ENCODE data around the gene STK25.

The STK25 gene

DNA sequence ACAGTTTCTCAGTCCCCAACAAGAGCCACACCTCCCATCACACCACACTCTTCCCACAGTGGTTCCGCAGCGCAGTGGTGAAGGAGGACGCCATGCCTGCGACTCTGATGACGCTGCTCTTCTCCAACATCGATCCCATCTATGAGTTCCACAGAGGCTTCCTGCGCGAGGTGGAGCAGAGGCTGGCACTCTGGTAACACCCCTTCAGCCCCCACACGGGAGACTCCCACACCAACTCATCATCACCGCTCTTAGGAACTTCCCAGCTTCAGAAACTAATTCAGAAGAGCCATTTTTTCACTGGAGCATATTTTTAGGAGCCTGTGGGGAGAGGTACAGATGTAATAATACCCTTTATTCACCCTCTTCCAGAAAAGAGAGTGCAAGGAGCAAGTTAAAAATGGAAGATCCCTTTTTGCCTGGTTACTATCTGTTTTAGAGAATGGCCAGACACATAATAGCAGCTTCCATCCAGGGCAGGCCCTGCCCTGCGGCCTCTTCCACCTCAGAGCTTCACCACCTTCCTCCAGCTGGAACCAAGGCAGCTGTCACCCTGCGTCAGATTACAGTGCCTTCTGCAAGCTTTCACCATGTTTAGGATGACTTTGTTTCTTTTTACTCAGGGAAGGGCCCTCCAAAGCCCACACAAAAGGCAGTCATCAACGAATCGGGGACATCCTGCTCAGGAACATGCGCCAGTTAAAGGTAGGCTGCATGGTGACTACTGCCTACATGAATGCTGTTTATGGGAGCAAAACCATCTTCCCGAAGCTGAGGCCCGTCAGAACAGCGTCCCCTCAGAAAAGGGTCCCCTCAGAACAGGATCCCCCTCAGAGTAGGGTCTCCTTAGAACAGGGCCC is 44.9 kb downstream of the STK25 start:
- H3K27me3 ChIP-seq (replicated peaks) = no peaks in the 10 kb centered on the region
- in situ Hi-C loops (cut with HindIII; ENCODE audit: low pct_ligation_motif_present, low sequenced_read_pairs) = no loop called here
- no peak overlapping the region for H3K4me3 ChIP-seq (ENCODE audit: low read depth, low read length)
- TF ChIP-seq, protein P1, sequence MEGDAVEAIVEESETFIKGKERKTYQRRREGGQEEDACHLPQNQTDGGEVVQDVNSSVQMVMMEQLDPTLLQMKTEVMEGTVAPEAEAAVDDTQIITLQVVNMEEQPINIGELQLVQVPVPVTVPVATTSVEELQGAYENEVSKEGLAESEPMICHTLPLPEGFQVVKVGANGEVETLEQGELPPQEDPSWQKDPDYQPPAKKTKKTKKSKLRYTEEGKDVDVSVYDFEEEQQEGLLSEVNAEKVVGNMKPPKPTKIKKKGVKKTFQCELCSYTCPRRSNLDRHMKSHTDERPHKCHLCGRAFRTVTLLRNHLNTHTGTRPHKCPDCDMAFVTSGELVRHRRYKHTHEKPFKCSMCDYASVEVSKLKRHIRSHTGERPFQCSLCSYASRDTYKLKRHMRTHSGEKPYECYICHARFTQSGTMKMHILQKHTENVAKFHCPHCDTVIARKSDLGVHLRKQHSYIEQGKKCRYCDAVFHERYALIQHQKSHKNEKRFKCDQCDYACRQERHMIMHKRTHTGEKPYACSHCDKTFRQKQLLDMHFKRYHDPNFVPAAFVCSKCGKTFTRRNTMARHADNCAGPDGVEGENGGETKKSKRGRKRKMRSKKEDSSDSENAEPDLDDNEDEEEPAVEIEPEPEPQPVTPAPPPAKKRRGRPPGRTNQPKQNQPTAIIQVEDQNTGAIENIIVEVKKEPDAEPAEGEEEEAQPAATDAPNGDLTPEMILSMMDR (IDR thresholded peaks at IDR 0.05; ENCODE audit: low read depth, low read length, missing control alignments) = no peak
- no peak for DNase-seq
- H3K27ac ChIP-seq = no peak overlapping the region
- no peaks in the 10 kb centered on the region for H3K36me3 ChIP-seq (replicated peaks)

DNA sequence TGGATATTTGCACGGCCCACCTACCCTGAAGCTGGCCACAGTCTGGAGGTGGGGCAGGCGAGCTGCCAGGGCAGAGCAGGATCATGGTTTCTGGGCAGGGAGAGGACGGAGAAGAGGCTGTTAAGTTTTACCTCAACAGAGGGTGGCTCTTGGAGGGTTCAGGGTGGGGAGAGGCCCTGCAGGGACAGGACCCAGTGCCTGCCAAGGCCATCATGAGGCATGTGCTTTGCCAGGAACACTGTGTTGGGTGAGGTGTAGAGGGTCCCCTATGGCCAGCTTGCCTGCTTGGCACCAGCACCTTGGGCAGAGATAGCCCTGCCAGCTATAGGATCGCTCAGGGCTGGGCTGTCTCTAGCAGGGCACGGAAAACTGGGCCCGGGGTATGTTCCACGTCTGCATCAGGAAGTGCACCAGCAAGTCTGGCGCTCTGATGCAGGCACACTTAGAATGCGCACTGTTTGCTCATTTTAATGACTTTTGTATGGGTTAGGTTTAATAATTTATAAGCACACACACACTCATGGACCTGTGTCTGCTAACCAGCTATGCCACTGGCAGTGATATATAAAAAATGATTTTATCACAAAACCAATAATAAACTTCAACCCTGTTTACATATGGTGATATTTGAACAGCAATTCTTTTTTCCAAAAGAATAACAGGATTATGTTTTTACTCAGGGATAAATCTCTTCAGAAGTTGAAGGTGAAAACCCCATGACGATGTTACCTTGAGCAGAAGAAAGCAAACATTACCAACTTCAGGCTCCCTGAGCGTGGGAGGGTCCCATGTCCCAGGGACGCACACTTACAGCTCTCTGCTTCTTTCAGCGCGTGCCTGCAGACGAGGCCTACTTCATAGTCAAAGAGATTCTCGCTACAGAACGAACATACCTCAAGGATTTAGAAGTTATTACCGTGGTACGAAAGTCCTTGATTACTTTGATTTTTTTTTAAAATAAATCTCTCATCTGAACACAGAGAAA is 46.4 kb downstream of the STK25 start:
- no peaks in the 10 kb centered on the region for H3K27me3 ChIP-seq (replicated peaks)
- TF ChIP-seq, protein P1 (IDR thresholded peaks at IDR 0.05; ENCODE audit: low read depth, low read length, missing control alignments) = no peak
- in situ Hi-C loops (cut with HindIII; ENCODE audit: low pct_ligation_motif_present, low sequenced_read_pairs) = no loop called here
- H3K4me3 ChIP-seq (ENCODE audit: low read depth, low read length) = no peak overlapping the region
- no peak overlapping the region for H3K27ac ChIP-seq
- DNase-seq = no peak
- no peaks in the 10 kb centered on the region for H3K36me3 ChIP-seq (replicated peaks)

DNA sequence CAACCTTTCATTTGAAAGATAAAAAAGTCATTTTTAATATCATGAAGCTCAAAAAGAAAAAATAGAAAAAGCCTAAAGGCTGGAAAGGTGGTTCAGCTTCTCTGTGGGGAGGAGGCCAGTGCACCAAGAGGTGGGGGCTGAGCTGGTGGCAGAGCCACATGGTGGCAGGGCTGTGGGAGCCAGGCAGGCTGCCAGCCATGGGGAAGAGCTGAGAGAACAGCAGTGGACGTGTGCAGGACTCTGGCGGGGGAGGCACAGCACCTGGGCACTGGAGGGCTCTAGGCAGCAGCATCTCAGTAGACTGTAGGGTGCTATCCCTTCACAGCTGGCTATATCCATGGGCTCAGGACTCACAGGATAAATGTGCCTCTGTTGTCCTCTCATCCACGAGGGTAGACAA is 47.8 kb downstream of the STK25 start:
- Histone ChIP-seq H3K36me3 (replicated peaks) (no peaks in the 10 kb centered on the region), H3K27ac (no peak overlapping the region), H3K4me3 (ENCODE audit: low read depth, low read length) (no peak overlapping the region), H3K27me3 (replicated peaks) (no peaks in the 10 kb centered on the region)
- TF ChIP-seq, protein P1 (IDR thresholded peaks at IDR 0.05; ENCODE audit: low read depth, low read length, missing control alignments) = no peak
- no peak for DNase-seq
- in situ Hi-C loops (cut with HindIII; ENCODE audit: low pct_ligation_motif_present, low sequenced_read_pairs) = no loop called here

DNA sequence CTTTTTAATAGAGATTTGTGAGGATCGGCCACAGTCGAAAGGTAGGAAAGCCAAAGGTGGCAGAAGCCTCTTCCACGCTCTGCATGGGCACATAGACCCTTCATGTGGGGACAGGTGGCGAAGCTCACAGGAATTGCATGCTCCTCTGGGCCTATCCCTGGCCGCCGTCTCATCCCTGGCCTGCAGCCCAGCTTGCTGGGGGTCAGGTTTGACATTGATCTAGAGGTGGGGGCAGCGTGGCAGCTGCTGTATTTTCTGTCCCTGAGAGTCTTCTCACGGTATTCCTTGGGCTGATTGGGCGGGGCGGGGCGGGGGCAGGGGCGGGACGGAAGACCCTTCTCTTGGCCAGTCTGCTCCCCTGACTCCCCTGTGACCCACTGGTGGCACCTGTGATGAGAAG is 48.9 kb downstream of the STK25 start:
- Histone ChIP-seq H3K27me3 (replicated peaks) (no peaks in the 10 kb centered on the region), H3K36me3 (replicated peaks) (no peaks in the 10 kb centered on the region), H3K27ac (no peak overlapping the region), H3K4me3 (ENCODE audit: low read depth, low read length) (no peak overlapping the region)
- in situ Hi-C loops (cut with HindIII; ENCODE audit: low pct_ligation_motif_present, low sequenced_read_pairs) = no loop called here
- TF ChIP-seq, protein P1 (IDR thresholded peaks at IDR 0.05; ENCODE audit: low read depth, low read length, missing control alignments) = no peak
- DNase-seq = no peak

DNA sequence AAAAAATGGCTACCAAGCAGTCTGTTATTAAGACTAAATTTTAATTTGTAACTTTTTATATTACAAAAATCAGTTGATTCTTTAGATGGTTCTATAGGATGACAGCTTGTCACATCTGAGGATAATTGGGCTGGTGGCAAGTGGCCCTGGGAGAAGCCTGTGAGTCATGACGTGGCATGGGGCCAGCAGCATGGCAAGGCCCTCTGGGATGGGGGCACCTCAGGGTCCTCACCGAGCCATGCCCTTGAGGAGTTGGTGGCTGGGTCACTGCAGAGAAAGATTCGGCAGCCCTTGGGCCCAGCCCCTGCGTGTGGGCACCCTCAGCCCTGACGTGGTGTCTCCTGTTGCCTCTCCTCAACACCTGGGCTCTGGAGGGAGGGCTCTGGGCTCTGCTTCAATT is 49.7 kb downstream of the STK25 start:
- TF ChIP-seq, protein P1 (IDR thresholded peaks at IDR 0.05; ENCODE audit: low read depth, low read length, missing control alignments) = no peak
- Histone ChIP-seq H3K27me3 (replicated peaks) (no peaks in the 10 kb centered on the region), H3K36me3 (replicated peaks) (no peaks in the 10 kb centered on the region), H3K4me3 (ENCODE audit: low read depth, low read length) (no peak overlapping the region), H3K27ac (no peak overlapping the region)
- in situ Hi-C loops (cut with HindIII; ENCODE audit: low pct_ligation_motif_present, low sequenced_read_pairs) = no loop called here
- DNase-seq = no peak

Data from brain microvascular endothelial cell (primary cell).